Neural crest cell (in vitro differentiated cells): ENCODE results near the gene MAPT. TPM values are rescaled to one million over a fixed set of nuclear protein-coding genes. Genes with fewer than 3 reads are reported as not detected.
A peak's percentile ranks its signal among the peaks of the same experiment; 100 is the strongest.

Experiments used
- DNase-seq: peaks from one replicate; pipeline ENCODE4 v3.0.0; 2021; ENCODE audit warnings: low read depth, mixed read lengths, low spot score
- H3K27ac Mint-ChIP-seq: one replicate; pipeline ENCODE4 v1.8.0; 2021; ENCODE audit warnings: mild to moderate bottlenecking, mixed read lengths; ENCODE audit not compliant: unreplicated experiment
- H3K27me3 Mint-ChIP-seq: 2 replicates; pipeline ENCODE4 v1.8.0; 2021; ENCODE audit warnings: low read depth, mild to moderate bottlenecking, mixed read lengths
- H3K36me3 Mint-ChIP-seq: 2 replicates; pipeline ENCODE4 v1.8.0; 2021; ENCODE audit warnings: low read depth, mild to moderate bottlenecking, mixed read lengths
- H3K4me1 Mint-ChIP-seq: 2 replicates; pipeline ENCODE4 v1.8.0; 2021; ENCODE audit warnings: mixed read lengths
- H3K4me3 Mint-ChIP-seq: one replicate; pipeline ENCODE4 v1.8.0; 2021; ENCODE audit warnings: mild to moderate bottlenecking, mixed read lengths
- H3K9me3 Mint-ChIP-seq: 2 replicates; pipeline ENCODE4 v1.8.0; 2021; ENCODE audit warnings: mixed read lengths
- total RNA-seq: library from RNA; stranded (reverse); gene quantifications from 2 replicates; pipeline ENCODE4 v1.2.1, GENCODE V29; 2021
- TF ChIP-seq, protein P1 (sequence below): fragments of 200-600 bp; sonication (generic); conservative IDR thresholded peaks from 2 replicates; pipeline ENCODE4 v1.5.0; 2021; ENCODE audit warnings: antibody characterized with exemption, mild to moderate bottlenecking

Gene MAPT
- total RNA-seq, 1 donor from 2014 or later, result 9.5 TPM

DNA sequence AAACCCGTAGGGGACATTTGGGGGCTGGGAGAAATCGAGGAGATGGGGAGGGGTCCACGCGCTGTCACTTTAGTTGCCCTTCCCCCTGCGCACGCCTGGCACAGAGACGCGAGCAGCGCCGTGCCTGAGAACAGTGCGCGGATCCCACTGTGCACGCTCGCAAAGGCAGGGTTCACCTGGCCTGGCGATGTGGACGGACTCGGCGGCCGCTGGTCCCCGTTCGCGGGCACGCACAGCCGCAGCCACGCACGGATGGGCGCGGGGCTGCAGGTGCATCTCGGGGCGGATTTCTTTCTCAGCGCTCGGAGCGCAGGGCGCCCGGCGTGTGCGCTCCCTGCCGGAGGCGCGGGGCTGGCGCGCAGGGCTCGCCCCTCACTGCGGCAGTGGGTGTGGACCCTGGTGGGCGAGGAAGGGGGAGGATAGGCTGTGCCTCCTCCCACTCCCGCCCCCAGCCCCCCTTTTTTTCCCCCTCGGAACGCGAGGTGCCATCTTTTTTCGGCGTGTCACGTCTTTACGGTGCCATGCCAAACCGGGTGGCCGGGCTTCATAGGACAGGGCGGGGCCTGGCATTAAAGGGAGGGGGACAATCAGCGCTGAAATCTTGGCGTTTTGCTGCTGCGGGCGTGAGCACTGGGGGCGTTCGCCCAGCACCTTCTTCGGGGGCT is 1.1 kb downstream of the MAPT start:
- peak overlapping the region; percentile 86 for H3K4me3 Mint-ChIP-seq
- TF ChIP-seq, protein P1, sequence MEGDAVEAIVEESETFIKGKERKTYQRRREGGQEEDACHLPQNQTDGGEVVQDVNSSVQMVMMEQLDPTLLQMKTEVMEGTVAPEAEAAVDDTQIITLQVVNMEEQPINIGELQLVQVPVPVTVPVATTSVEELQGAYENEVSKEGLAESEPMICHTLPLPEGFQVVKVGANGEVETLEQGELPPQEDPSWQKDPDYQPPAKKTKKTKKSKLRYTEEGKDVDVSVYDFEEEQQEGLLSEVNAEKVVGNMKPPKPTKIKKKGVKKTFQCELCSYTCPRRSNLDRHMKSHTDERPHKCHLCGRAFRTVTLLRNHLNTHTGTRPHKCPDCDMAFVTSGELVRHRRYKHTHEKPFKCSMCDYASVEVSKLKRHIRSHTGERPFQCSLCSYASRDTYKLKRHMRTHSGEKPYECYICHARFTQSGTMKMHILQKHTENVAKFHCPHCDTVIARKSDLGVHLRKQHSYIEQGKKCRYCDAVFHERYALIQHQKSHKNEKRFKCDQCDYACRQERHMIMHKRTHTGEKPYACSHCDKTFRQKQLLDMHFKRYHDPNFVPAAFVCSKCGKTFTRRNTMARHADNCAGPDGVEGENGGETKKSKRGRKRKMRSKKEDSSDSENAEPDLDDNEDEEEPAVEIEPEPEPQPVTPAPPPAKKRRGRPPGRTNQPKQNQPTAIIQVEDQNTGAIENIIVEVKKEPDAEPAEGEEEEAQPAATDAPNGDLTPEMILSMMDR, result peak; percentile 19
- peaks cover 88% of the 10 kb centered on the region for H3K27me3 Mint-ChIP-seq
- H3K27ac Mint-ChIP-seq, result no peak overlapping the region
- H3K4me1 Mint-ChIP-seq, result peaks cover 19% of the 10 kb centered on the region
- H3K36me3 Mint-ChIP-seq, result no peaks in the 10 kb centered on the region
- H3K9me3 Mint-ChIP-seq, result no peaks in the 10 kb centered on the region
- DNase-seq, result peak; percentile 21

GRCh38 chr17:45895969-45896785 is 1.8 kb downstream of the MAPT start:
- TF ChIP-seq, protein P1, result no peak

DNA sequence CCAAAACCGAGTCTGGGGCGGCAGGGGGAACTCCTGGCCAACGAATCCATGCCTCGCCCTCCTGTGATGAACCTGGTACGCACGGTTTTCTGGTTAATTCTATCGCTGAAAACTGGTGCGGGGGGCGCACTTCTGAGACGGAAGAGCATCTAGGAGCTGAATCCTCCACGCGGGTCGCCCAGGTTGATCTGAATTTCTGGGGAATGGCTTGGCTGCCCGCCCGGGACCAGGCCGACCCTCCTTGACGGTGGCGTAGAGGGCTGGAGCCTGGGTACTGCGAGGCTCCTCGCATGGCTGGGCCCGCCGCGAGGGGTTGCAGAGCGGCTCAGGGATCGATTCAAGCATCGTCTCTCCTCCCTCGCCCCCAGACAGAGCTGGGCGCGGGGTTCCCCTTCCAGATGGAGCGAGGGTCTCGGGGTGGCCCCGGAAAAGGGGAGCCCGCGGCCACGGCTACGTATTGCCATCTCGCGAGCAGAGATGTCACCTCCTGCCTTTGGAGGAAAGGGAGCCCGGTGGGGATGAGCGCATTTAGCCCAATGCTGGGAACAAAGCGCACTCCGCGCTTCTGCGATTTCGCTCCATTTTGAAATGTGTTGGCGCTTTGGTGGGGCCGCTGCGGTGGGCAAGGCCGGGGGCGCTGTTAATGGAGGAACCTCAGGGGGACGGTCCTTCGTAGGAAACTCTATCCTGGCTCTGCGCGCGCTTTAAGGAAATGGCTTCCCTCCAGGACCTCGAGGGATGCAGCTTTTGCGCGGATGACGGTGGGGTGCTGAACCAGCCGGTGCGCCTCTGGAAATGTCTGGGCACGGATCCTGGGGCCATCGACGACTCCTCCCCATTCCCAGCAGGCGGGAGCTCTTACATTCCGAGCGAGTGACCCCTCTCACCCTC is 2.7 kb downstream of the MAPT start:
- no peak for DNase-seq
- Mint-ChIP-seq H3K27me3 (peaks cover 91% of the 10 kb centered on the region), H3K27ac (no peak overlapping the region), H3K36me3 (no peaks in the 10 kb centered on the region), H3K9me3 (no peaks in the 10 kb centered on the region), H3K4me3 (peak overlapping the region; percentile 69), H3K4me1 (peaks cover 19% of the 10 kb centered on the region)
- TF ChIP-seq, protein P1, result no peak

More at GRCh38 chr17:45895969-45896785, 1.8 kb downstream of the MAPT start:
- Mint-ChIP-seq H3K4me3 (peak overlapping the region; percentile 86), H3K36me3 (no peaks in the 10 kb centered on the region), H3K27ac (no peak overlapping the region), H3K9me3 (no peaks in the 10 kb centered on the region), H3K4me1 (peaks cover 19% of the 10 kb centered on the region), H3K27me3 (peaks cover 90% of the 10 kb centered on the region)
- no peak for DNase-seq

DNA sequence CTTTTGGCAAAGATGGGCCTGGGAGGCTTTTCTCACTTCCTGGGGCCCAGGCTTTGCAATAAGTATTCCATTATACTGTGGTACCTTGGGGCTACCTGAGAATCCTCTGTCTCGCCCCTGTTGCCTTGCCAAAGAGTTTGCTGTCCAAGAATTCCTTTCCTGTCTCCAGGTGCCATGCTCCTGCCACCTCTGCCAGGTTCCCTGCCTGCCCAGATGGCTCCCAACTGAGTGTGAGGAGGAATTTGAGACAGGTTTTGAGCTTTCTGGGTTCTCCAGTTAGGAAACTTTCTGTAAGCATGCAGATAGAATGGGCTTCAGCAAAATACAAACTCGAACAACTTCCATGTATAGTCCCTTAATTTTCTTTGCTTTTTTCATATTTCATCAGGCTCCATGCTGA is 5.8 kb downstream of the MAPT start:
- H3K27me3 Mint-ChIP-seq, result peaks cover 79% of the 10 kb centered on the region
- no peak overlapping the region for H3K4me3 Mint-ChIP-seq
- H3K4me1 Mint-ChIP-seq, result peaks cover 11% of the 10 kb centered on the region
- H3K27ac Mint-ChIP-seq, result no peak overlapping the region
- TF ChIP-seq, protein P1, result no peak
- no peaks in the 10 kb centered on the region for H3K9me3 Mint-ChIP-seq
- H3K36me3 Mint-ChIP-seq, result no peaks in the 10 kb centered on the region
- DNase-seq, result no peak

GRCh38 chr17:45900723-45901415 is 6.5 kb downstream of the MAPT start:
- Mint-ChIP-seq H3K36me3 (no peaks in the 10 kb centered on the region), H3K27ac (no peak overlapping the region), H3K27me3 (peaks cover 78% of the 10 kb centered on the region), H3K4me3 (no peak overlapping the region), H3K9me3 (no peaks in the 10 kb centered on the region), H3K4me1 (peaks cover 7% of the 10 kb centered on the region)
- no peak for DNase-seq
- TF ChIP-seq, protein P1, result no peak
